HG03175 (cell line): ENCODE measurements around the gene NBL1.
A peak's percentile ranks its signal among the peaks of the same experiment; 100 is the strongest.

ENCODE experiments used
- ATAC-seq: cut with Tn5 transposase; IDR thresholded peaks from one replicate; pipeline ENCODE4 v1.9.1; 2021; ENCODE audit warnings: mild to moderate bottlenecking, moderate library complexity; ENCODE audit not compliant: unreplicated experiment

NBL1 gene

GRCh38 chr1:19695772-19696171 is 51.7 kb downstream of the NBL1 start:
- ATAC-seq: no peak

GRCh38 chr1:19696820-19697219 is 52.7 kb downstream of the NBL1 start:
- ATAC-seq: no peak

GRCh38 chr1:19698181-19698580 is 54.1 kb downstream of the NBL1 start:
- ATAC-seq: peak; percentile 56

- ATAC-seq: no peak
Observed at GRCh38 chr1:19700079-19700777, 56.1 kb downstream of the NBL1 start.

GRCh38 chr1:19703280-19703679 is 59.2 kb downstream of the NBL1 start:
- ATAC-seq: no peak

- ATAC-seq: no peak
Observed at GRCh38 chr1:19704247-19705113, 60.4 kb downstream of the NBL1 start.

- ATAC-seq: no peak
Observed at GRCh38 chr1:19705464-19705863, 61.4 kb downstream of the NBL1 start.

GRCh38 chr1:19706136-19706535 is 62.0 kb downstream of the NBL1 start:
- ATAC-seq: no peak
